Measurements from ENCODE around the gene BFSP2.
A peak's percentile ranks its signal among the peaks of the same experiment; 100 is the strongest.

DNA sequence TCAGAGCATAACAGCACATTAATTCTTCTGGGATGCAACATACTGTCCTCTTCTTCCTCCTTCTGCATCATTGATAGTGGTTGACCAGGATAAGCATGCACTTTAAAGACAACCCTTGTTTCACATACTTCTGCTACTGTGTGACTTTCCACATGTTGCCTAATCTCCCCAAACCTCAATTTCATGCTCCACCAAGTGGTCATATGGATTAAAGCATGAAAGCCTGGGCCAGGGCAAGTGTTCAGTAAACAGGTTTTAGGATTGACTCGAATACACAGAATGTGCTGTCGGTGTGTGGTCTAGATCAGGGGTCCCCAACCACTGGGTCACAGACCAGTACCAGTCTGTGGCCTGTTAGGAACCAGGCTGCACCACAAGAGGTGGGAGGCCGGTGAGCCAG, 22.5 kb upstream of the BFSP2 start:
- TF ChIP-seq, protein P1, sequence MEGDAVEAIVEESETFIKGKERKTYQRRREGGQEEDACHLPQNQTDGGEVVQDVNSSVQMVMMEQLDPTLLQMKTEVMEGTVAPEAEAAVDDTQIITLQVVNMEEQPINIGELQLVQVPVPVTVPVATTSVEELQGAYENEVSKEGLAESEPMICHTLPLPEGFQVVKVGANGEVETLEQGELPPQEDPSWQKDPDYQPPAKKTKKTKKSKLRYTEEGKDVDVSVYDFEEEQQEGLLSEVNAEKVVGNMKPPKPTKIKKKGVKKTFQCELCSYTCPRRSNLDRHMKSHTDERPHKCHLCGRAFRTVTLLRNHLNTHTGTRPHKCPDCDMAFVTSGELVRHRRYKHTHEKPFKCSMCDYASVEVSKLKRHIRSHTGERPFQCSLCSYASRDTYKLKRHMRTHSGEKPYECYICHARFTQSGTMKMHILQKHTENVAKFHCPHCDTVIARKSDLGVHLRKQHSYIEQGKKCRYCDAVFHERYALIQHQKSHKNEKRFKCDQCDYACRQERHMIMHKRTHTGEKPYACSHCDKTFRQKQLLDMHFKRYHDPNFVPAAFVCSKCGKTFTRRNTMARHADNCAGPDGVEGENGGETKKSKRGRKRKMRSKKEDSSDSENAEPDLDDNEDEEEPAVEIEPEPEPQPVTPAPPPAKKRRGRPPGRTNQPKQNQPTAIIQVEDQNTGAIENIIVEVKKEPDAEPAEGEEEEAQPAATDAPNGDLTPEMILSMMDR (conservative IDR thresholded peaks at IDR 0.05 in 1 of 2, IDR thresholded peaks at IDR 0.05 in 1 of 2; ENCODE audit: extremely low read depth in 1 of 2, insufficient read depth in 1 of 2, low read depth in 1 of 2, low read length in 2 of 2) = peak; percentile 48 to 68
- no peak for TF ChIP-seq EZH2 (IDR thresholded peaks at IDR 0.05; ENCODE audit: borderline replicate concordance, low read length)

Measured in mammary epithelial cell (primary cell).